NCI-H1048 (cell line): Measurements from ENCODE around the gene DDN.

Experiments used
- DNase-seq: peaks from one replicate; lab custom pipeline; 2025; lab: John Stamatoyannopoulos, UW

DDN gene

GRCh38 chr12:49013428-49013827 lies 14.3 kb upstream of the DDN start:
- DNase-seq = no peak

- no peak for DNase-seq
These were observed 13.6 kb upstream of the DDN start for GRCh38 chr12:49012739-49013138.

GRCh38 chr12:49010092-49010668 lies 11.0 kb upstream of the DDN start:
- DNase-seq = no peak

- DNase-seq = no peak
These were observed 9.8 kb upstream of the DDN start for GRCh38 chr12:49008943-49009342.

DNA sequence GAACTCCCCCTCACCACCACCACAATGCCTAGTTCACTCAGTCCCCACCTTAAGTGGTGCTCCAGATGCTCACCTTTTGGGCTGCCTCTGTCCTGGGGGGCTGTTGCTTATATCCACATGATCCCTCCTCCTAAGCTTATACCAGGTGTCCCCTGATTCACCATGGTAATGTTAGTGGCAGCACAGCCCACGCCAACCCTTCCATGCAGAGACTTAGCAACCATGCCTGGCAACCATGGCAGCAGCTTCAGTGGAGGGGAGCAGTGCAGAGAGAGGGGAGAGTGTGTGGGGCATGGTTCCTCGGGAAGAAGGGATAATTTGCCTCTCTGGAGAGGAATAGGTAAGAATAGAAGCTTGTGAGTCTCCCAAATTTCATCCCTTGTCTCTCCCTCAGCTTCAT lies 1.2 kb upstream of the DDN start:
- no peak for DNase-seq

- DNase-seq = no peak
These were observed 450 bp downstream of the DDN start for GRCh38 chr12:48998497-48999353.

GRCh38 chr12:48997719-48998496 lies 1.3 kb downstream of the DDN start:
- no peak for DNase-seq

GRCh38 chr12:48996794-48997718 lies 2.1 kb downstream of the DDN start:
- DNase-seq = no peak

DNA sequence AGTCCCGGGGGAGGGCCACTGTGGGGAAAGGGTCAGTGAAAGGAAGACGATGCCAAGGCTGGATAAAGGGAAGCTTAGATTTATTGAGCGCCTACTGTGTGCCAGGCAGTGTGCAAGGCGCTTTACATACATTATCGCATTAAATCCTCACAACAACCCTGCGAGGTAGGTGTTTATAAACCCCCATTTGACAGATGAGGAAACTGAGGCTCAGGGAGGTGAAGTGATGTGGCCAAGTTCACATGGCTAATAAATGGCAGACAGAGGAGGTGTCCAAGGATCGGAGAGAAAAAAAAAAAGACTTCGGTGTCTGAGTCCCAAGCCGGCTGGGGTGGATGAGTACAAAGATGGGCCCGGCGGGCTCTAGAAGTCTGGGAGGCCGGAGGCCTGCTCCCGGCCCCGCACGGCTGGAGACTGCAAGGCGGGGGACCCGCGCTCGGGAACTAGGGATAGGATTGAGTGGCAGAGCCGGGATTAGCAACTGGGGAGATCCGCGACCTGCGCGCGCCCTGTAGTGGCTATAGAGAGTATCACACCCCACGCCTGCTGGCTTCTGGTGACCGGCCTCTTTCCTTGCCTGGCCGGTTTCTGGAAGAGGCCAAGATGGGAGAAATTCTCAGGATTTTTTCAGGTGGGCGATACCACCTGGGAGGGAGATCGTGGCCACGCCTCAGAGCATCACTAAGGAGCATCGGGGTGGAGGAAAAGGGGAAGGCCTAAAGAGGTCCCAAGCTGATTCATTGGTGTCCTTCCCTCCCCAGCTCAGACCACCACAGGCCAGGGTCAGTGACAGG lies 3.9 kb downstream of the DDN start:
- no peak for DNase-seq

DNA sequence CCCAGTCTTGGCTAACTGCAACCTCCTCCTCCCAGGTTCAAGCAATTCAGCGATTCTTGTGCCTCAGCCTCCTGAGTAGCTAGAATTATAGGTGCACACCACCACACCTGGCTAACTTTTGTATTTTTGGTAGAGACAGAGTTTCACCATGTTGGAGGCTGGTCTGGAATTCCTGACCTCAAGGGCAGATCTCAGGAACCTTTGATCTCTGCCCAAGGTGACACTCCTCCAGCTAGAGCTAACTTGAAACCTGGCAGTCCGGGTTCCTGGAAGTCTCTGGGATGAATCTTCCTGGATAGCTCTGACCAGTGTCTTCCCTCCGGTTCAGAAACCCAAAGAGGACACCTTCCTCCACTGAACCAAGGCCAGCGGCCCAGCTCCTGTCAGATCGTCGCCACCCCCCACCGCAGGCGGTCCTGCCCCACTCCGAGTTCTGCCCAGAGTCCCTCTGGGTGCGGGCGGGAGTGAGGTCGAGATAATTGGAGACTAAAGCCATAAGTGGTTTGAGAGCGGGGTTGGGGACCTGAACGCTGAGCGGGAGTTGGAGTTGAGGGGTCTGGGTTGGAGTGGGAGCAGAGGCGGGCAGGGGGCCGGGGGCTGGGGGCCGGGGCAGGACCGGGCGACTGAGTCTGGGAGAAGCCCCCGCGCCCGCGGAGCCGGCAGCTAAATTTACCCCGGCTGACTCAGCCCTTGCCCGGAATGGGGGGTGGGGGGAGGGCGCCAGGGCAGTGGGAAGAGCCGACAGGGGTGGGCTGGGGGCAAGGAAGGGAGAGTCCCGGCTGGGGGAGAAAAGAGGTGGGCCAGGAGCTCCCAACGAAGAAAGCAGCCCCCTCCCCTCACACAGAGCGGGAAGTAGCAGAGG lies 4.7 kb downstream of the DDN start:
- no peak for DNase-seq

GRCh38 chr12:48993787-48994186 lies 5.4 kb downstream of the DDN start:
- no peak for DNase-seq

DNA sequence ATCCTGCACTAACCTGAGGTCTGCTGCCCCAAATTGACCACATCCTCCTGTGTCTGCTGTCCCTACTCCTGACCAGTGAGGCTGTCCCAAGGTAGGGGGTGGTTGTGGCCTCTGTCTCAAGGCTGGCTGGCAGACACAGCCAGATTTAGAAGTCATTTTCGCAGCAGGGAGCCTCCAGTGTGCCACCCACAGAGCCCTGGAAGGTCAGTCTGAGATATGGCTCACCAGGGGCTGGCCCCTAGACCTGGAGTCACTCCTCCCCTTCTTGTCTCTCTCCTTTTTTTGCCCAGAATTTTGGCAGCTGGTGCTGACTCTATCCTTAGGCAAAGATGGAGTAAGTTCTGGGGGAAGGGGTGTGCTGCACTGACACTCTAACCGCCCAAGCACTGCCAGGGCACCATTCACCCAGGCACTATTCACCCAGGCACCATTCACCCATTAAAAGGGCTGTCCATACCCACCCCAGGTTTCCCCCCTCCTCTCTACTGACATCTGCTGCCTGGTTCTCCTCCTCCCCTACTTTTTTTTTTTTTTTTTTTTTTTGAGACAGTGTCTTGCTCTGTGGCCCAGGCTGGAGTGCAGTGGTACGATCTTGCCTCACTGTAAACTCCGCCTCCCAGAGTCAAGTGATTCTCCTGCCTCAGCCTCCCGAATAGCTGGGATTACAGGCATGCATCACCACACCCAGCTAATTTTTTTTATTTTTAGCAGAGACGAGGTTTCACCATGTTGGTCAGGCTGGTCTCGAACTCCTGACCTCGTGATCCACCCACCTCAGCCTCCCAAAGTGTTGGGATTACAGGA lies 7.7 kb downstream of the DDN start:
- no peak for DNase-seq

DNA sequence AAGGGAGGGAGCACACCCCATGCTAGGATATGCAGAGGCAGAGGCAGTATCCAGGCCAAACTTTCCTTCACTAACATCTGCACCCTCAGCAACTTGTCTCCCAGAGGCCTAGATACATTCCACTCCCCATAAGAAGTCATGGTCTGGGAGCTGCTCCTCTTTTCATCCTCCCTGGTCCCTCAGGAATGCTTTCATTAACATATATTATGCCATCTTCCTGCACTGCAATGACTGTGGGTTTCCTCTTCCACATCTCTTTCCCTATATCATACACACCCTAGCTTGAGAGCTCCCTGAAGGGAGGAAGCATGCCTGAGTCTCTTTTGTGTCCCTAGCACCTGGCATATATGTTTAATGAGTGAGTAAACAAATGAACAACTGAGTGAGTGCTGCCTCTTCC lies 8.6 kb downstream of the DDN start:
- no peak for DNase-seq

DNA sequence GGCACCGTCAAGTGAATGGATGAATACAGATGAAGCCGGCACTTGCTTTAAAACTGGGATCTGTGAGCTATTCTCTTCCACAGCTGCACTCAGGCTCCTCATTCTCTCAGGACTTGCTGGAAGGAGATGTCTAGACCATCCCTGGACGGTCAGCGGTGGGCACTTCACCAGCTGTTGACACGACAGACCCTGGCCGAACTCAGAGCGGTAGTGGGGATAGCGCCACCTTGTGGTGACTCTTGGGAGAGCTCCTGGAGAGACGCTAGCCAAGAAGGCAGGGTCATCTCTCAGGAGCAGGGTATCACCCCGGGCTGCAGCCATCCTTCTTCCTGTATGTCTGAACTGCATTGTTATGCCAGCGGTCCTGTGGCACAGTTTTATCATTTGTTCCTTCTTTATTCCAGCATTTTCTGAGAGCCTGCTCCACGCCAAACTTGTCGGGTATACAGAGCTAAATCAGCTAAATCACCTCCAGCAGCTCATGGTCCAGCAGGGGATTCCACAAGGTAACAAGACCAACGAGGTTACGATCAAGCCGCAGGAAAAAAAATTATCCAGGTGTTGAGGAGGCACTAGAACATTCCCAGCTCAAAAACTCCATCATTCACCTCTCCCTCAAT lies 11.0 kb downstream of the DDN start:
- no peak for DNase-seq

DNA sequence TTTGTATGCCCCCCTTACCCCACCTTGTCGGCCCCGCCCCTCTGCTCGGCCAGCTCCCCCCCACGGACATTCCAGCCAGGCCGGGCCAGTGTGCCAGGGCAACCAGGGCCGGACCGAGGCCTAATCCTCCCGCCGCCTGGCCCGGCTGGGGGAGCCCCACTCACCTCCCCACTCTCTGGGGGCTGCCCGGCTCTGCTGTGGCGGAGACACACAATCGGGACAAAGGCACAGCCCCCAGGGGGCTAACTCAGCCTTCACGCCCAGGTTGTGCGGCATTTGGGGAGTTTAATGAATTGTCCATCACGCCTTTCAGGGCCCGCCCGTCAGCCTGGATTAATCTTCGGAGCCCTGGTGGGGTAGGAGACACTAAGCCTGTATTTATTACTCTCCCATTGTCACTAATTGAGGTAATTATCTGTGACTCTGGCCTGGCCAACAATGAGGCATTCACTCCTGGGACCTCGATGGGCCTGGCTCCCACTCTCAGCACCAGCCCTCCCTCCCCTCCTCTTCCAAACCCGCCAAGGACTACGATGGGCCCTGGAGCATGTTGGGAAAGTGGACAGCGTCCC lies 12.4 kb downstream of the DDN start:
- no peak for DNase-seq

- DNase-seq = no peak
These were observed 13.3 kb downstream of the DDN start for GRCh38 chr12:48985901-48986300.

GRCh38 chr12:48985475-48985897 lies 13.7 kb downstream of the DDN start:
- no peak for DNase-seq

GRCh38 chr12:48982397-48983080 lies 16.6 kb downstream of the DDN start:
- DNase-seq = no peak
